Lower leg skin (tissue), 4 donors: ENCODE results near the gene ITGAD. TPM values are rescaled to one million over a fixed set of nuclear protein-coding genes. Genes with fewer than 3 reads are reported as not detected.
"Not testable (repeated sequence)": the region's sequence is repeated elsewhere in the genome, so short reads cannot be mapped to it uniquely, and the experiment has no call there.

ENCODE experiments used
- DNase-seq, 2 donors: peaks; one replicate each; pipeline ENCODE4 v3.0.0-alpha.2; 2019; ENCODE audit warnings: low spot score in 2 of 2
- H3K4me3 ChIP-seq: fragments of 200-600 bp; sonication (generic); 2 replicates; pipeline ENCODE4 v1.5.1; 2017; ENCODE audit warnings: mild to moderate bottlenecking, low read depth; ENCODE audit not compliant: poor library complexity, severe bottlenecking
- POLR2A ChIP-seq, 2 donors: fragments of 450-650 bp; IDR thresholded peaks; one replicate each; pipeline ENCODE4 v1.6.1; 2016 to 2017; ENCODE audit warnings: antibody characterized with exemption in 2 of 2, mild to moderate bottlenecking in 1 of 2, moderate library complexity in 1 of 2
- WGBS, 2 donors: methylation state at CpG; one replicate each; pipeline ENCODE4 v1.1.5; 2018; 5-methylcytosine and 5-hydroxymethylcytosine counted together
- intact Hi-C: fragments of 100-400 bp; cut with DNase I; formaldehyde crosslinking; loops from one replicate; pipeline ENCODE4 v1.15.0; 2023; ENCODE audit warnings: low total_unique reads
- total RNA-seq, 4 donors: library from RNA; depleted of rRNA; stranded (reverse); fragments of >200 nt; gene quantifications; one replicate each; pipeline ENCODE4 v1.1.0, GENCODE V29; 2016
- TF ChIP-seq, protein P1 (sequence below), 3 donors: fragments of 450-650 bp; IDR thresholded peaks; one replicate each; pipeline ENCODE4 v1.5.1; 2016; ENCODE audit warnings: antibody characterized with exemption in 3 of 3, mild to moderate bottlenecking in 3 of 3, moderate library complexity in 2 of 3

ITGAD gene
- total RNA-seq, 4 donors from 2014 or later = not detected

DNA sequence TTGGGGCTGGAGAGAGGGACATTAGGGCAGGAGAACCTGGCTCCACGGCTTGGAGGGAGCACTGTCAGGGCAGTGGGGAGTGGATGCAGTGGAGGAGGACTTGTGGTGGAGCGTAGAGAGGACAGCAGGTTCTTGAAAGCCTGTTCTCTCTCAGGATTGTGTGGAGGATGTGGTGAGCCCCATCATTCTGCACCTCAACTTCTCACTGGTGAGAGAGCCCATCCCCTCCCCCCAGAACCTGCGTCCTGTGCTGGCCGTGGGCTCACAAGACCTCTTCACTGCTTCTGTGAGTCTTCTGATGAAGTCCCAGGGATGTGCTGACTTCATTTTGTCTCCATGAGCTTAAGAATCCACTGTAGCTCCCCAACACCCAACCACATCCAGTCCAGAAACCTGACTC is 21.6 kb downstream of the ITGAD start:
- intact Hi-C loops = no loop called here
- no peak for TF ChIP-seq POLR2A (IDR thresholded peaks at IDR 0.05)
- DNase-seq = no peak
- no peak overlapping the region for H3K4me3 ChIP-seq
- 80 to 81% methylated on average over 4 of the region's 4 CpGs for WGBS, 2 donors

DNA sequence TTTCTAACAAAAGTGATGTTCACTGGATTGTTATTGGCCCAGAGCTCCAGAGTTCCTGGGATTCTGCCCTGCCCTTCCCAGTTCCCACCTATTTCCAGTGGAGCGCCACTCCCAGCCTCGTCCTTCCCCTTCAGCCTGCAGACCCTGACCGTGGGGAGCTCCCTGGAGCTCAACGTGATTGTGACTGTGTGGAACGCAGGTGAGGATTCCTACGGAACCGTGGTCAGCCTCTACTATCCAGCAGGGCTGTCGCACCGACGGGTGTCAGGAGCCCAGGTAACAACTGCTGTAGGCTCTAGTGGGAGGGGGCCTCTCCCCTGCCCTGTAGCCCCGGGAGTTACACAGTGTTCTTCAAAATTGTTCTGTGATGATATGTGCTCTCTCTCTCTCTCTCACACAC is 23.2 kb downstream of the ITGAD start:
- intact Hi-C loops = no loop called here
- WGBS, 2 donors = 79 to 81% methylated on average over 11 of the region's 11 CpGs
- DNase-seq = no peak
- no peak overlapping the region for H3K4me3 ChIP-seq
- TF ChIP-seq POLR2A (IDR thresholded peaks at IDR 0.05) = no peak
- TF ChIP-seq, protein P1, sequence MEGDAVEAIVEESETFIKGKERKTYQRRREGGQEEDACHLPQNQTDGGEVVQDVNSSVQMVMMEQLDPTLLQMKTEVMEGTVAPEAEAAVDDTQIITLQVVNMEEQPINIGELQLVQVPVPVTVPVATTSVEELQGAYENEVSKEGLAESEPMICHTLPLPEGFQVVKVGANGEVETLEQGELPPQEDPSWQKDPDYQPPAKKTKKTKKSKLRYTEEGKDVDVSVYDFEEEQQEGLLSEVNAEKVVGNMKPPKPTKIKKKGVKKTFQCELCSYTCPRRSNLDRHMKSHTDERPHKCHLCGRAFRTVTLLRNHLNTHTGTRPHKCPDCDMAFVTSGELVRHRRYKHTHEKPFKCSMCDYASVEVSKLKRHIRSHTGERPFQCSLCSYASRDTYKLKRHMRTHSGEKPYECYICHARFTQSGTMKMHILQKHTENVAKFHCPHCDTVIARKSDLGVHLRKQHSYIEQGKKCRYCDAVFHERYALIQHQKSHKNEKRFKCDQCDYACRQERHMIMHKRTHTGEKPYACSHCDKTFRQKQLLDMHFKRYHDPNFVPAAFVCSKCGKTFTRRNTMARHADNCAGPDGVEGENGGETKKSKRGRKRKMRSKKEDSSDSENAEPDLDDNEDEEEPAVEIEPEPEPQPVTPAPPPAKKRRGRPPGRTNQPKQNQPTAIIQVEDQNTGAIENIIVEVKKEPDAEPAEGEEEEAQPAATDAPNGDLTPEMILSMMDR (IDR thresholded peaks at IDR 0.05) = no peak

DNA sequence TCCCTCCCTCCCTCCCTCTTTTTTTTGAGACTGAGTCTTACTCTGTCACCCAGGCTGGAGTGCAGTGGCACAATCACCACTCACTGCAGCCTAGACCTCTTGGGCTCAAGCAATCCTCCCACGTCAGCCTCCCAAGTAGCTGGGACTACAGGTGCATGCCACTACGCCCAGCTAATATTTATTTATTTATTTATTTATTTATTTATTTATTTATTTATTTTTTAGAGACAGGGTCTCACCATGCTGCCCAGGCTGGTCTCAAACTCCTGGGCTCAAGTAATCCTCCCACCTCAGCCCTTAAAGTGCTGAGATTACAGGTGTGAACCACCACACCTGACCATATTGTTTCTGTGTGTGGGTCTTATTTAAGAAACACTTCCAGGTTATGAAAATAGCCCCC is 23.9 kb downstream of the ITGAD start:
- WGBS, 2 donors = 86 to 91% methylated on average over 2 of the region's 2 CpGs
- H3K4me3 ChIP-seq, DNase-seq, intact Hi-C loops: not testable (repeated sequence)

DNA sequence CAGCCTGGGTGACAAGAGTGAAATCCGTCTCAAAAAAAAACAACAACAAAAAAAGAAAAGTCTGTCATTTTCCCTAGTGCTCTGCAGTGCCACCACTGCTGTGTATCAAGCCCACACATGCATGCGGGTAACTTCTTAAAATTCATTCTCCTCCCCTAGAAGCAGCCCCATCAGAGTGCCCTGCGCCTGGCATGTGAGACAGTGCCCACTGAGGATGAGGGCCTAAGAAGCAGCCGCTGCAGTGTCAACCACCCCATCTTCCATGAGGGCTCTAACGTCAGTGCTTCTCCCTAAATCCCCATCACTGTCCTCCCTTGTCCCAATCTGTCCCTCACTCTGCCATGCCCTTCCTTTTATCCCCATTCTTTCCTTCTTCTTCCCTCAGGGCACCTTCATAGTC is 24.8 kb downstream of the ITGAD start:
- no peak overlapping the region for H3K4me3 ChIP-seq

DNA sequence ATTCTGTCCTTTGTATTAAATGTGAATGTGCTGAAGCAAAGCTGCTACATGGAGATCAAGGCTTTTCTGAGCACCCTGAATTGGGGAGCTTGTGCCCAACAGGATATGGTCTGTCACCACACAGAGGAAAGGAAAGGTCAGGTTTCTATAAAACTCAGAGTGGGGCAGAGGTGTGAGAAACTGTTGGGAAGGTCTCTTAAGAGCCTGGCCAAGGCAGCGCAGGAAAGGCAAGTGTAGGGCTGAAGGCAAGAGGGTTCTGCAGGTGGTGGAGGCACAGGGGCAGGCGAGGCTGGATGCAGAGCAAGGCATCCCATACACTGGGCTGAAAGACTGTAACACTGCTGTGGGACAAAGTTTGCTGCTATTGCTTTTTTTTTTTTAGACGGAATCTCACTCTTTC is 26.9 kb downstream of the ITGAD start:
- no peak for DNase-seq
- TF ChIP-seq POLR2A (IDR thresholded peaks at IDR 0.05) = no peak
- no peak overlapping the region for H3K4me3 ChIP-seq
- WGBS, 2 donors = 70 to 80% methylated on average over 3 of the region's 3 CpGs
- intact Hi-C loops = no loop called here

More for the DNA sequence above, 24.8 kb downstream of the ITGAD start:
- intact Hi-C loops = no loop called here
- no peak for DNase-seq
- TF ChIP-seq, protein P1 (IDR thresholded peaks at IDR 0.05) = no peak
- TF ChIP-seq POLR2A (IDR thresholded peaks at IDR 0.05) = no peak
- 88 to 91% methylated on average over 5 of the region's 5 CpGs for WGBS, 2 donors

DNA sequence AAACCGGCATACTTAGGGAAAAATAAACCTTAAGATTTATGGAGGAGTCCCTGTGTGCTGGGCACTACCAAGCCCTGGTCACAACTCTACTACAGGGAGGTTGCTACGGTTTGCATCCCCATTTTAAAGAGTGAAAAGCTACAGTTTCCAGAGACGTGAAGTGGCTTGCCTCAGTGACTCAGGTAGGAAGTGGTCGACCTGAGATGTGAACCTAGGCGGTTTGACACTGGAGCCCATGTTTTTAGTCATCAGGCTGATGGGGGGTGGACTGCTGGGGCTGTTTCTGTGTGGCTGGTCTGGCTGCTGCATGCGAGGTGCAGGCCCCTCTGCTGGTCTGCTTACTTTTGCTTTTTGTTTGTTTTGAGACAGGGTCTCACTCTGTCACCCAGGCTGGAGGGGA is 28.5 kb downstream of the ITGAD start:
- no peak for DNase-seq
- TF ChIP-seq, protein P1 (IDR thresholded peaks at IDR 0.05) = no peak
- TF ChIP-seq POLR2A (IDR thresholded peaks at IDR 0.05) = no peak
- intact Hi-C loops = no loop called here
- no peak overlapping the region for H3K4me3 ChIP-seq
- 59 to 62% methylated on average over 6 of the region's 6 CpGs for WGBS, 2 donors

DNA sequence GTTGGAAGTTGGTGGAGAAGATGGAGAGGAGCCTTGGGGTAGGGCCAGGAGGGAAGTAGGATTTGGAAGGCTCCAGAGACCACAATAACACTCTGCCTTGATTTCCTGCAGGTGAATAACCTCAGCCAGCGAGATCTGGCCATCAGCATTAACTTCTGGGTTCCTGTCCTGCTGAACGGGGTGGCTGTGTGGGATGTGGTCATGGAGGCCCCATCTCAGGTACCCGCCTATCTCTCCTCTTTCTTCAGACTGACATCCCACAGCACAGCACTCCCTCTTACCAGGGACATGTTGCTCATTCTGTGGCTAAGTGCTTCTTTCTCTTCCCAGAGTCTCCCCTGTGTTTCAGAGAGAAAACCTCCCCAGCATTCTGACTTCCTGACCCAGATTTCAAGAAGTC is 30.1 kb downstream of the ITGAD start:
- DNase-seq = no peak
- 59 to 61% methylated on average over 3 of the region's 3 CpGs for WGBS, 2 donors
- H3K4me3 ChIP-seq = no peak overlapping the region
- TF ChIP-seq, protein P1 (IDR thresholded peaks at IDR 0.05) = no peak
- TF ChIP-seq POLR2A (IDR thresholded peaks at IDR 0.05) = no peak
- intact Hi-C loops = no loop called here
